Putamen (tissue), 1 donor: Measurements from ENCODE around the gene HRC.

Experiments
- DNase-seq: peaks from one replicate; pipeline ENCODE4 v3.0.0-alpha.2; 2016; ENCODE audit warnings: low spot score

The HRC gene

GRCh38 chr19:49114630-49115363 lies 40.4 kb downstream of the HRC start:
- DNase-seq: peak; percentile 81

DNA sequence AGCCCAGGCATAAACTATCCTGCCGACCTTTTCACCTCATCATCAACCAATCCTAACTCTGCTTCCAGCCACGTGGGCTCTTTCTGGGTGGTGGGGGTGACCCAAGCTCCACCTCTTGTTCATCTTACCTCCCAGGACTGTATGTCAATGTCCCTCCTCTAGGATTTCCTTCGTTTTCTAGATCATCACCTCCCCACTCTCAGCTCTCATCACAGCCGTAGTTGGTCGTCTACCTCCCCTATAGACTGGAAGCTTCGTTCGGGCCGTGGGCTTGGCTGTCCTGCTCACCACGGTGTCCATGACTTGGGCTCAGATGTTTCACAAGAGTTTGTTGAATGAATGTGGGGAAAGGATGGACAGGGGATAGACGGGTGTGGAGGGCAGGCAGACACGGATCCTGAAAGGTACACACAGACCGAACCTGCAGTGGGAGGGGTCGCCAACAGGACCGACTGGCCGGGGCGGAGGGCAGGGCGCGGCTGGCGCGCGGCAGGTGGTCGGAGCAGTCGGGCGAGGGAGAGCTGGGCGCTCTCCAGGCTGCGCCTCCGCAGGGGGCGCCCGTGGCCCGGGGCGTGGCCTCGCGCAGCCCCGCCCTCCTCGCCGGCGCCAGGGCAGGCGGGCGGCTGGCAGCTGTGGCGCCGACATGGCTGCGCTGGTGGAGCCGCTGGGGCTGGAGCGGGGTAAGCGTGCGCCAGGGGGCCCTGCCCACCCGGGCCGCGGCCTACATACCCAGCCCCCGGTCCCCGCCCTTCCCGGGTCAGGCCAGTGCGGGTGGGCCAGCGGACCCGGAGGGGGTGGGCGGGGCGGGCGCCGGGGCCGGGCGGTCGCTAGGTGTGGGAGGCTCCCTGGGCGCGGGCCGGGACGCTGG lies 41.2 kb downstream of the HRC start, which contains the start of gene LIN7B:
TSS of gene LIN7B (plus strand) at position 609 of the 868 bp plus-strand sequence. CDS start at position 644, 35 bp downstream.
- DNase-seq: peak; percentile 66

DNA sequence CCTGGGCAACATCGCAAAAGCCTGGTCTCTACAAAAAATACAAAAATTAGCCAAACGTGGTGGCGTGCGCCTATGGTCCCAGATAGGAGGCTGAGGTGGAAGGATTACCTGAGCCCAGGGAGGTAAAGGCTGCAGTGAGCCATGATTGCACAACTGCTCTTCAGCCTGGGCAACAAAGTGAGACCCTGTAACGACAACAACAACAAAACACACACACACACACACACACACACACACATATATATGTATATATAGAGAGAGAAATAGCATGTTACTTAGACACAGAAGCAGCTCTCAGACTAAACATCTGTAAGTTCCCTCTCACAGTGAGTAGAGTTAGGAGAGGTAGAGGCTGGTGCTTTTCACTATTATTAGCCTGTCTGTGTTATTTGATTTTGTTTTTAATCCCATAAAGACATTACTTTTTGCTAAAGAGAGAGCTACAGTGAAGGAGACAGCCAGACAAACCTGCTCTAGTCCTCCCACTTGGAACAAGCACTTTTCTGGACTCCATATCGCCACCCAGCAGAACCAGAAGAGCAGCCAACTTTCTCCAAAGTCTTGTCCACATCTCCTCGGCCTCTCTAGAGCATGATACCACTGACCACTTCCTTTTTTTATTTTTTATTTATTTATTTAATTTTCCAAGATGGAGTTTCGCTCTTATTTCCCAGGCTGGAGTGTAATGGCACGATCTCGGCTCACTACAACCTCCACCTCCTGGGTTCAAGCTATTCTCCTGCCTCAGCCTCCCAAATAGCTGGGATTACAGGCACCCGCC lies 43.8 kb downstream of the HRC start:
- no peak for DNase-seq

GRCh38 chr19:49110567-49110966 lies 44.6 kb downstream of the HRC start:
- no peak for DNase-seq

- DNase-seq: no peak
These were observed 45.5 kb downstream of the HRC start for GRCh38 chr19:49109569-49110233.

DNA sequence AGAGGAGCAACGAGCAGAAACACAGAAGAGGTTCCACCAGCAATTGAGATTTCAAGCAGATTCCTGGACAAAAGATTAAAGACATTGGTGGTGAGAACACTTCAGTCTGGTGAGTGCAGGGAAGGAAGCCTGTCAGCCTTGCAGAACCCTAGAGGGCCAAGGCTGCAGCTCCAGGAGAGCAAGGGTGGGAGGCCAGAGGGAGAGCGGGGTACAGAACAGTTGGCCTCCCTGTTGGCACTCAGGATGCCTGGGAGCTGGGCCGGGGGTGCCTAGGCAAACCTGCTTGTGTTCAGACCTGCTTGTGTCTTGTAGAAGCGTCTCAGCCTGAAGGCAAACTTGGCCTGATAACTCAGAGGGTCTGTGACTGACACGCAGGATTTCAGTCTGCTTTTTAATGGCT lies 46.1 kb downstream of the HRC start:
- DNase-seq: no peak

DNA sequence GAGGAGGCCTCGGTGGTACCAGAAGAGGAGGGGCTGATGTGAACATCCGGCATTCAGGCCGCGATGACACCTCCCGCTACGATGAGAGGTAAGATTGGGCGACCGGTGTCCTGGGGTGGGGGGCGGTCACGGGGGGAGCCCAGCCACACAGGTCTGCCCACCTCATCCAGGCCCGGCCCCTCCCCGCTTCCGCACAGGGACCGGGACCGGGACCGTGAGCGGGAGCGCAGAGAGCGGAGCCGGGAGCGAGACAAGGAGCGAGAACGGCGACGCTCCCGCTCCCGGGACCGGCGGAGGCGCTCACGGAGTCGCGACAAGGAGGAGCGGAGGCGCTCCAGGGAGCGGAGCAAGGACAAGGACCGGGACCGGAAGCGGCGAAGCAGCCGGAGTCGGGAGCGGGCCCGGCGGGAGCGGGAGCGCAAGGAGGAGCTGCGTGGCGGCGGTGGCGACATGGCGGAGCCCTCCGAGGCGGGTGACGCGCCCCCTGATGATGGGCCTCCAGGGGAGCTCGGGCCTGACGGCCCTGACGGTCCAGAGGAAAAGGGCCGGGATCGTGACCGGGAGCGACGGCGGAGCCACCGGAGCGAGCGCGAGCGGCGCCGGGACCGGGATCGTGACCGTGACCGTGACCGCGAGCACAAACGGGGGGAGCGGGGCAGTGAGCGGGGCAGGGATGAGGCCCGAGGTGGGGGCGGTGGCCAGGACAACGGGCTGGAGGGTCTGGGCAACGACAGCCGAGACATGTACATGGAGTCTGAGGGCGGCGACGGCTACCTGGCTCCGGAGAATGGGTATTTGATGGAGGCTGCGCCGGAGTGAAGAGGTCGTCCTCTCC lies 47.4 kb downstream of the HRC start:
- no peak for DNase-seq

DNA sequence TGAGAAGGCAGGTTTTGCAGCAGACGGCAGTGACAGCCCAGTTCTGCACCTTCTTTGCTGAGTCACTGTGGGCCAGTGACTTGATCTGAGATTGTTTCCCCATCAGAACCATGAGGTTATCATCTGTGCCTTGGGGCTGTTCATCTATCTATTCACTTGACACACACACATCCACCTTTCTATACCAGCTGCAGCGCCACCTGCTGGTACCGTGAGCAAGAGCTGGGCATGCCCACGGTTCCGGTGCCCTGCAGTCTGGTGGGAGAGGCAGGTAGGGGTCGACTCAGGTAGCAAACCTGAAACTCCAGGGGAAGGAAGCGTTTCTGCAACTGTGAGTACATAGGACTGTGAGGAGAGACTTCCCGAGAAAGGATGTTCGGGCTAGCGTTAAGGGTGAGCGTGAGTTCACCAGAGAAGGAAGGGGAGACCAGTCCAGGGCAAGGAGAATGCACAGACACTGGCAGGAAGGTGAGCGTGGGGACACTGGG lies 48.5 kb downstream of the HRC start:
- peak; percentile 36 for DNase-seq

GRCh38 chr19:49104229-49104864 lies 50.8 kb downstream of the HRC start:
- DNase-seq: no peak

DNA sequence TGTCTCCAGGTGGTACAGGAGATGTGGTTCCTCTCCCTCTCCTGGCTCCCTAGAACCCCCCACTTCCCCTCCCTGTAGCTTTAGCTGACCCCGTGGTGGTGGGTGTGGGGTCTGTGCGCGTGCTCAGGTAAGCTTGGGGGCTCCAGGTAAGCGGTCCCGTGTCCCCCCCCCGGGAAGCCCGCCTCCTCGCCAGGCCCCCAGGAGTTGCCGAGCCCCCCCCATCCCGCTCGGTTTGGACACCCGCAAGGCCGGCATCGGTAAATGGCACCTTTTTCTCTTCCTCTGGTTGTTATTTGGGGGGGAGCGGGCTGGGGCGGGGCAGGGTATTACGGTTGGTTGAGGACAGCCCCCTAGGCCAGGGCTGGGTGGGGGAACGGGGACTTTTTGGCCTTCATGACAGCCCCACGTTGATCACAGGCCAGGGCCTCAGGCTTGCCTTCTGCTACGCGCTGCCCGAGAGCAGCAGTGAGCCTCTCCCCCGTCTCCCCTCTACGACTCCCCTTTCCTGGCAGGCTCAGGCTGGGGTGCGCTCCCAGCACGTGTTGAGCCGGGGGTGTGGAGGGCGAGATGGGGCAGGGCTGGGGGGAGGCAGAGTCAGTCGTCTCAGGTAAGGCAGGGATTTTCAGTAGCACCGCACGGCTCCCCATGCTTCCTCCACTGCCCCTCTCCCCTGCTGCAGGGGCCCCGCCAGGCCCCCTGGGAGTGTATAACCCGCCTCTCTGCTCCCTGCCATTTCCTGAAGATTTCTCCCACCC lies 51.7 kb downstream of the HRC start:
- DNase-seq: no peak

DNA sequence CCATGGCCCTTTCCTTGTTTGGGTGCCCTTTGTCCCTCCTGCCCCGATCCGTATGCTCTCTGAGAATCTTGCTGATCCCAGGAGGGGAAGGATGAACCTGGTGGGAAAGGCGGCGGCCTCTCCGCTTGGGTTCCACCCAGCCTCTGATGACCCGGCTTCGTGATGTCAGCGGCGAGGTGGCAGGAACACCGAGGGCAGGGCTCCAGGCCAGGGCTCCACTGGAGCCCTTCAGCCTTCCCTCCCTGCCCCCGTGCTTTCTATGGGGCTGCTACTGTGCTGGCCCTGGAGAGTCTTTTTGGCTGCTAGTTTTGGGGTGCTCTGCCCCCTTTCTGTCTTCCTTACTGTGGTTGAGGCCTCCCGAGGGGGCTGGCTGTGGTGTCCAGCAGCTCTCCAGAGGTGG lies 52.9 kb downstream of the HRC start:
- no peak for DNase-seq
